ENCODE measurements around the gene LRRC38.
"Not testable (repeated sequence)": the region's sequence is repeated elsewhere in the genome, so short reads cannot be mapped to it uniquely, and the experiment has no call there.

Gene LRRC38

DNA sequence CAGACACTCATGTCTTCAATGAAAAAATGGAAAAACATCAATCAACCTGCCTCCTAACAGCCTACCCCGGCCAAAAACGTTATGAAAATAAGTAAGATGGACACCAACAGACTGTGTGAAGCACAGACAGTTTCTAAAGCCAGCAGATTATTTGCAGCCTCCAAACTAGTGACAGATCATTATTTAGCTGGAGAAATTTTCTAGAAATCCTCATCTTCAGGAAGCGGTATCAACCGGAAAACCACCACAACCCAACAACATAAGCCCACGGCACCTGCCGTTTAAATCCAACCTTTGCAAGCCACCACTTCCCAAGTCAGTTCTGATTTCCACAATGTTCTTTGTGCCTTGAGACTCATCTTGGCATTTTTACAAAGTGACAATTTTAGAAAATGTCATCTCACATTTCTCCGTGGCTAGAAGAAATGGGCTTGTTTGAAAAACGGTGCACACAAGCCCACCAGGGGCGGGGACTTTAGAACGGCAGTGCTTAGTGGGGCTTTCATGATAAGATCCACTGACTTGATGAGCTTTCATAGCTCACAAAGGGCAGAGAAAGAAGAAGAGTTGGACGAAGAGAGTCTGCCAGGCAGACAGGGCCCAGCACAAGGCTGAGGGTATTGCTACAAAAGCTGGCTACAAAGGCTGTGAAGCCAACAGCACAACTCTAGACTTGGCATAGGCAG is 34.5 kb downstream of the LRRC38 start:
- FAIRE-seq, result no peak
- no peak for DNase-seq (ENCODE audit: extremely low spot score, insufficient read length, low read depth)

- DNase-seq (ENCODE audit: extremely low spot score, insufficient read length, low read depth) (no peak), FAIRE-seq (no peak)
These were observed 35.1 kb downstream of the LRRC38 start for GRCh38 chr1:13478692-13479091.

DNA sequence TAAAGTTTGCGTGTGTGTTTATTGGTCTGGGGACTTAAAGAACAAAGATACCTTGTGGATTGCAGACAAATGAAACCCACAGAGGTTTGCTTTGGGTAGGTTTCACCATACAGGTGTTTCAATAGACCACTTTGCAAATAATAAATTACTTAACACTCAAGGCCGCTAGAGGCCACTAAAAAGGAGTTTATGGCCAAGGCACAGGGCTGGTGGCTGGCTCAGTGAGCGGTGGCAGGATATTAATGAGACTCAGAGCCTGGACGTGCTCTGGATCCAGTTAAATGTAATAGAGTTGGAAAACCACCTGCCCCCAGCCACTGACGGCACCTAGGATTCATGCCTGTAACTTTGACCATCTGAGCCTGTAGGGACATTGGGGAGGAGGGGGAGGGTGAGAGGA is 44.5 kb downstream of the LRRC38 start:
- FAIRE-seq, result no peak
- DNase-seq (ENCODE audit: extremely low spot score, insufficient read length, low read depth), result no peak

DNA sequence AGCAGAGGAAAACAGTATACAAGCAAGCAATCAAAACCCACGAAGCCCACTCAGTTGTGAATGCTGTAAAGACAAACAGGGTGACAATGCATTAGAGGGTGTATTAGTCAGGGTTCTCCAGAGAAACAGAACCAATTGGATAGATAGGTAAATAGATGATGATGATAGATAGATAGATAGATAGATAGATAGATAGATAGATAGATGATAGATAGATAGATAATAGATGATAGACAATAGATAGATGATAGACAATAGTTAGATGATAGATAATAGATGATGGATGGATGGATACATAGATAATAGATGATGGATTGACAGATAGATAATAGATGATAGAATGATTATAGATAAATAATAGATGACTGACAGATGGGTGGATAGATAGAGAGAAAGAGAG is 48.3 kb downstream of the LRRC38 start:
- FAIRE-seq (no peak), DNase-seq (ENCODE audit: extremely low spot score, insufficient read length, low read depth) (no peak)

DNA sequence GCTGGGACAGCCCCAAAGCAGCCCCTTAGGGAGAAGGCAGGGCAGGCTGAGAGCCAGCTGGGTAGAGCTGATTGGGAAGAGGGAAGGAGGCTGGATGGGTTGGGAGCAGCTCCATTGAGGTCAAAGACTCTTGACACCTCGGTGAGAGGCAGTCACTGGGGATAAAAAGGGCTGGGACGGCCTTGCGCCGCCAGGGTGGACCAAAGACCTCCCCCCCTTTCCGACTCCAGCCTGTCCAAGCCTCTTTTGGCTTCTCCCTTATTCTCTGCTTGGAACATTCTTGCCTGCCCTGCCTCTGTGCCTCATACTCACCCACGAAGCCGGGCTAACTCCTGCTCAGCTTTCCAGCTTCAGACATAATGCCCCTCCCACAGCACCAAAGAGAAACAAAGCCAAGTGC is 51.1 kb downstream of the LRRC38 start:
- DNase-seq (ENCODE audit: extremely low spot score, insufficient read length, low read depth) (no peak), FAIRE-seq (no peak)

GRCh38 chr1:13461977-13462376 is 51.8 kb downstream of the LRRC38 start:
- DNase-seq (ENCODE audit: extremely low spot score, insufficient read length, low read depth), result no peak

GRCh38 chr1:13456904-13457532 is 56.8 kb downstream of the LRRC38 start:
- no peak for FAIRE-seq

More at GRCh38 chr1:13461977-13462376, 51.8 kb downstream of the LRRC38 start:
- no peak for FAIRE-seq

GRCh38 chr1:13451399-13451965 is 62.3 kb downstream of the LRRC38 start:
- DNase-seq (ENCODE audit: extremely low spot score, insufficient read length, low read depth), result no peak
- no peak for FAIRE-seq

More at GRCh38 chr1:13456904-13457532, 56.8 kb downstream of the LRRC38 start:
- no peak for DNase-seq (ENCODE audit: extremely low spot score, insufficient read length, low read depth)

DNA sequence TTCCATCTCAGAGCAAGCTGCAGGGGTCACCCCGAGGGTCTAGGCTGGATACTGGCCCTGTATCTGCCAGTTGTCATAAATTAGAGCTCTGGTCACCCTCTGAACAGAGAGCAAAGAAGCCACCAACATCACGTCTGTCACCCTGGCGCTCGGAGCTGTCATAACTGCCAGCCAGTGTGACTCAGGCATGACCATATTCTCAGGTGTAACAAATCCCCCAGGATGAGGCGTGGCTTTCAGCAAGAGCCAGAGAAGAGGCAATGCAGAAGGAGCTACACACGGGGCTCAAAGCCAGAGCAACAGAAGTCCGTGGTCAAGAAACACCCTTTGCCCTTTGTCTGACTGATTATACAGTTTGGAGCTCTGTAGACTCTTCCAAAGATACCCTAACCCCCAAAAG is 63.6 kb downstream of the LRRC38 start:
- no peak for FAIRE-seq
- no peak for DNase-seq (ENCODE audit: extremely low spot score, insufficient read length, low read depth)

DNA sequence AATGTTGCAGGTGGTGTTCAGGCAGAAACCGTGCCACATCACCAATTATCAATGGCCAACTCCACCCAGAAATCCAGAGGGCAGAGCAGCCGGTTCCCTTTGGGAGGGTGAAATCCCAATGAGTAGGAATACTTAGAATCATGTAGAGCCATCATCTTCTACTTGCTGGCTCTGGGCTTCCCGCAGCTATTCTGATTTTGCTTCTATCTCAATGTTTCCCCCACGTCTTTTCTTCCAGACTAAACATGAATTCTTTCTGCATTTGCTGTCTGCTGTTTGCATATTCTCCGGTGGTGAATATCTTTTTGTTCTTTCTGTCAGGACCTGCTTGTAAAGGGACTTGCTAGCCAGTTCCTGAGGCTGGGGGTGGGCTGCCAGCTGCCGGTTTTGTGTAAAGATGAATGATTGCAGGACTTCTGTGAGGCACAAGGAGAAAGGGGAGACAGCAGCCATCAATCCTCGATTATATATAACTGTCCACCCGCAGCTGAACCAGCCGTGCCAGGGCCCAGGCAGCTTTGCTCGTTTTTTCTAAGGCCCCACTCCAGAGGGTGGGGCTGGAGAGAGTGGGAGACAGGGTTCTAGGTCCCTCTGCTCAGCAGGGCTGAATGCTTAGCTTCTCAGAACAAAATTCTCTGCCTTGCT is 70.3 kb downstream of the LRRC38 start:
- FAIRE-seq, result no peak
- DNase-seq (ENCODE audit: extremely low spot score, insufficient read length, low read depth), result no peak

DNA sequence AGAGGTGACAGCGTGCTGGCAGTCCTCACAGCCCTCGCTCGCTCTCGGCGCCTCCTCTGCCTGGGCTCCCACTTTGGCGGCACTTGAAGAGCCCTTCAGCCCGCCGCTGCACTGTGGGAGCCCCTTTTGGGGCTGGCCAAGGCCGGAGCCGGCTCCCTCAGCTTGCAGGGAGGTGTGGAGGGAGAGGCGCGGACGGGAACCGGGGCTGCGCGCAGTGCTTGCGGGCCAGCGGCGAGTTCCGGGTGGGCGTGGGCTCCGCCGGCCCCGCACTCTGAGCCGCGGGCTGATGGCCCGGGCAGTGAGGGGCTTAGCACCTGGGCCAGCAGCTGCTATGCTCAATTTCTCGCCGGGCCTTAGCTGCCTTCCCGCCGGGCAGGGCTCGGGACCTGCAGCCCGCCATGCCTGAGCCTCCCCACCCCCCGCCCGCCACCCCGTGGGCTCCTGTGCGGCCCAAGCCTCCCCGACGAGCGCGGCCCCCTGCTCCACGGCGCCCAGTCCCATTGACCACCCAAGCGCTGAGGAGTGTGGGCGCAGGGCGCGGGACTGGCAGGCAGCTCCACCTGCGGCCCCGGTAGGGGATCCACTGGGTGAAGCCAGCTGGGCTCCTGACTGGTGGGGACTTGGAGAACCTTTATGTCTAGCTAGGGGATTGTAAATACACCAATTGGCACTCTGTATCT is 74.6 kb downstream of the LRRC38 start:
- not testable (repeated sequence) for DNase-seq (ENCODE audit: extremely low spot score, insufficient read length, low read depth); FAIRE-seq

GRCh38 chr1:13435458-13435857 is 78.3 kb downstream of the LRRC38 start:
- DNase-seq (ENCODE audit: extremely low spot score, insufficient read length, low read depth) (no peak), FAIRE-seq (no peak)

GRCh38 chr1:13433694-13434358 is 80.0 kb downstream of the LRRC38 start:
- not testable (repeated sequence) for FAIRE-seq; DNase-seq (ENCODE audit: extremely low spot score, insufficient read length, low read depth)

GRCh38 chr1:13432251-13432650 is 81.6 kb downstream of the LRRC38 start:
- DNase-seq (ENCODE audit: extremely low spot score, insufficient read length, low read depth) (no peak), FAIRE-seq (no peak)

GRCh38 chr1:13430495-13430894 is 83.3 kb downstream of the LRRC38 start:
- FAIRE-seq (no peak), DNase-seq (ENCODE audit: extremely low spot score, insufficient read length, low read depth) (no peak)

Data from GM18507 (cell line).